Activated naive CD4-positive, alpha-beta T cell treated with Interleukin-2 at 50 U/mL for 16 hours (primary cell): ENCODE measurements around the gene FAM234B.
"Not testable (repeated sequence)": the region's sequence is repeated elsewhere in the genome, so short reads cannot be mapped to it uniquely, and the experiment has no call there.

Source experiments
- DNase-seq: peaks from one replicate; pipeline ENCODE4 v3.0.0-alpha.2; 2020

FAM234B gene

DNA sequence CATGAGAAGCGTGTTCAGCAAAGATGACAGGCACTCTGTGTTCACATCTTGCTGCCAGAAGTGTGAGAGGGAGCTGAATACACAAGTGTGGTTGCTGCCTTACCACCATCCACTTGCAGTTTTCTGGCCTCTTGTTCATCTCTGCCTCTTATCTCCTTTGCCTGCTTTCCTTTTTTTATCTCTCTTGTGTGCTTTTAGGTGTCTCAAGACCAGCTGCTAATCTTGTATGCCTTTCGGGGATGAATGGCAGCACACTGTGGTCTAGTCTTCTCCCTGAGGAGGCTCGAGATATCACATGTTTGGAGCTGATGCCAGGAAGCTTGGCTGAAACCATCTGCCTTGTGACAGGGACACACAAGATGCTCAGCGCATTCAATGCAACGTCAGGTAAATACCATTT, 17.2 kb downstream of the FAM234B start:
- DNase-seq, result no peak

DNA sequence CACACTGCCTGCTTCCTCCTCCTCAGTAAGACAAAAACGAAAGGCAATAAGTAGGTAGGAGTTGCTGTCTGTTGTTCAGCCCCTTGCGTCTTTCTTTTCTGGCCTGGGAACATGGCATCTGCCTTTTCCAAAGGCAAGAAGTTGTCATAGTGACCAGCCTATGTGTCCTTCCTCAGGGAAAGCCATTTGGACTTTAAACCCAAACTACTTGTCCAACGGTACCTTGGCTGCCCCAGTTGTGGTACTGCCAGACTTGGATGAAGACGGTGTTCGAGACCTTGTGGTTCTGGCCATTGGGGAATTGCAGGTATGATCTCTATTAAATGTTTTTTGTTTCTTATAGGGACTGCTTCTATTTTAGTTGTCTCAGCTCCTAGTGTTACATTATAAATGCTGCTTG, 18.5 kb downstream of the FAM234B start:
- DNase-seq, result no peak

DNA sequence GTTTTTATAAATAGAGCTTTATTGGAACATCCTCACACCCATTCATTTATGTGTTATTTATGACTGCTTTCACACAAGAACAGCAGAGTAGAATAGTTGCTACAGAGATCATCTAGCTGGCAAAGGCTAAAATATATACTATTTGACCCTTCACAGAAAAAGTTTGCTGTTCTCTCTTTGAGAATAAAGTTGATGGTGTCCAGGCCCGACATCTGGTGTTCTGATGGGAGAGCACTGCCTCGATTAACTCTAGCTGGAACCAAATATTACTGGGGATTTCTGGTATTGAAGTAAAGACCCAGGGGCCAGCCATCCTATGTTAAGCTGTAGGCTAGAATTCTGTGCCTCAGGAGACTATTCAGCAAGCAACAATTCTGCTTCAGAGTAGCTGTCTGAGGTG, 21.8 kb downstream of the FAM234B start:
- no peak for DNase-seq

DNA sequence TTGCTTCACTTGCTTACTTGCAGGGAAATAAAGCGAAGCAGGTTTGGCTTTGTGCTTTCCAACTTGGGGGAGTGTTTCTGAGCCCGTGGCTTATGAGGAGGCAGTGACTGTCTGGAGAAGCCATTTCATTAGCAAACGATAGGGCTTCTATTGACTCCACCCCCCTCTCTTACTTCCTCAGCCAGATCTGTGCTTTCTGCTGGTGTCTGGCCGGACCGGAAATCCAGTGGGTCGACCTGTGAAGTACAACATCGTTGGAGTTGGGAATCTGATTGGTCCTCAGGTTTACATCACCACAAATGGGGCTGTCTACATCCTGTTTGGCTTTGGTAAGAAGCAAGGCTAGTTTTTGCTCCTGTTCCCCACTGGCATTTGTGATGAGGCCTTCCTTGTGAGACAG, 22.3 kb downstream of the FAM234B start:
- no peak for DNase-seq

DNA sequence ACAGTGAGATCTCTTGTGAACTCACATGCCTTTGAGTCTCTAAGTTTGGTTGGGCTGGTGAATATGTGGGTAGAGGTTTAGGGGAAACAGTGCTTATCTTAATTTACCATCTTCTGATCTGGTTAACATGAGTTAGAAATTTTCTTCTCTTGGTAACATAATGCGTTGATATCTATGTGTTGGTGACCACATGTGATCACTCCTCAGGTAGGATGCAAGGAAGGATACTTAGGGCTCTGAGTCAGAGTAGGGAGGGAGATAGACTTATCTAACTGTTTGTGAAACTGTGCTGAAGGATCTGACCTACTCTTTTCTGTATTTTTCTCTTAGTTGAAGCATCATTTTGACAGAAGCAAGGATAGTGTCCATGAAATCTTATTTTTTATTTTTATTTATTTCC, 23.1 kb downstream of the FAM234B start:
- DNase-seq, result no peak

DNA sequence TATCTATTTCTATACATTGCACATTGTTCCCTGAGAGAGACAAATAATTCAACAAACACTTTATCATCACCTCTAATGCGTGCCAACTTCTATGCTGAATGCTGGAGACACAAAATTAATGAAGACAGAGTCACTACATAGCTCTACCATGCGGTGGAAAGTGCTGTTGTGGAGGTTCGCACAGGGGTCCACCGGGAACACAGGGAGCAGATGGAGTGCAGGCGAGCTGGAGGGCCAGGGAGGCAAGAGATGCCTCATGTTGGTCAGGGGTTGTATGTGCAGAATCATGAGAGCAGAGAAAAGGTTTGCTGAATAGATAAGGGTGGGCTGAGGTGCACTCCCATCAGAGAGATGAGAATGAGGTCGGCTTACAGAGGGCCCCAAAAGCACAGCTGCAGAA, 25.2 kb downstream of the FAM234B start:
- DNase-seq, result no peak

DNA sequence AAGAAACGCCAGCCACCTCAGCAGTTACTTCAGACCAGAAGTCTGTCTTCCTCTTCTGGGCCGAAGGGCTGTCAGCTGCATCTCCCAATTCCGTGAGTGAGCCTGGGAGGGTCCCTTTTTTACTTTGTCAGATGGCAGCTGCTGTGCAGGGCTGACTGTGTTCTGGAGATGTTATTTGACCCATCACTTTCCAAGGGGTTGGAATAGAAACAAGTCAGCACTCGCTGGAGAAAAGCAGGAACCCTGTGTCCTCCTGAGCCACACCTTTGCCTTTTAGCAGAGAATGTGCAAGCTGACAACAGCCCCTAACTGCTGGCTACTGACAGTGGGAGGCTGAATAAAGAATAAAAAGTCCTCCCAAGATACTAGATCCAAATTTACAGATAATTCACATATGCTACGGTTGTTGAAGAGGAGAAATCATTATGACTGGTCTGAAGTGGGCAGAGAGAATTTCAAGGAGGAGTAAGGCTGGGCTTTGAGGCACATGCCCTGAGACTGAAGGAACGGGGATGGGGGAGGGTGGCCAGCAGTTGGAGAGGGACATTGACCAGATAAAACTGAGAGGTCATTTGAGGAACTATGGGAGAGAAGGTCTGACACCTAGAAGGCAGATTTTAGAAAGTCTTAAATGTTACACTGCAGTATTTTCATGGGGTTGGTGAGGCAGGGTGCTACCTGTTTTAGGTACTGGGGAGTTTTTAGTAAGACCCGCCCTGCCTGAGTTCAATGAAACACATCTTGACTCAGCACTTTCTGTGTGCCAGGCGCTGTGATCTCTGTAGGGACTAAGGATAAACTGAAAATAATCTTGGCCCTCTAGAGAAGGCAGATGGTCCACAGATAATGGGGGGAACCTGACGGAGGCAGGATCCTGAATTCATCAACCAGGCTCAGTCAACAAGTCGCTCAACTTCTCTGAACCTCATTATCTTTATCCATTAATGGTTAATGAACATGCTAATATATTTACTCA, 27.4 kb downstream of the FAM234B start:
- no peak for DNase-seq

DNA sequence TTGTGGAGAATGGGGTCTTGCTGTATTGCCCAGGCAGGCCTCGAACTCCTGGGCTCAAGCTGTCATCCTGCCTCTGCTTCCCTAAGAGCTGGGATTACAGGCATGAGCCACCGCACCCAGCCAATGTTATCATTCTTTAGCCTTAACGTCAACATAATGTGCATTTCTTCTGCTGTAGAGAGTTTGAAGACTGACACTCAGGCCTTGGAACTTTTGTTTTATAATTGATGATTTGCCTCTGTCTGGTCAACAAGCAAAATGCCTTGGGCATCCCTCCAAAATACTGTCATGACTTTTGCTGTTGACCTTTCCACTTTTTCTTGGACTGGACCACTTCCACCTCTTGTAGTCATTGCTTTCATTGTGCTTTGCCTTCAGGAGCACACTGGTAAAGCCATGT, 29.0 kb downstream of the FAM234B start:
- DNase-seq, result no peak

DNA sequence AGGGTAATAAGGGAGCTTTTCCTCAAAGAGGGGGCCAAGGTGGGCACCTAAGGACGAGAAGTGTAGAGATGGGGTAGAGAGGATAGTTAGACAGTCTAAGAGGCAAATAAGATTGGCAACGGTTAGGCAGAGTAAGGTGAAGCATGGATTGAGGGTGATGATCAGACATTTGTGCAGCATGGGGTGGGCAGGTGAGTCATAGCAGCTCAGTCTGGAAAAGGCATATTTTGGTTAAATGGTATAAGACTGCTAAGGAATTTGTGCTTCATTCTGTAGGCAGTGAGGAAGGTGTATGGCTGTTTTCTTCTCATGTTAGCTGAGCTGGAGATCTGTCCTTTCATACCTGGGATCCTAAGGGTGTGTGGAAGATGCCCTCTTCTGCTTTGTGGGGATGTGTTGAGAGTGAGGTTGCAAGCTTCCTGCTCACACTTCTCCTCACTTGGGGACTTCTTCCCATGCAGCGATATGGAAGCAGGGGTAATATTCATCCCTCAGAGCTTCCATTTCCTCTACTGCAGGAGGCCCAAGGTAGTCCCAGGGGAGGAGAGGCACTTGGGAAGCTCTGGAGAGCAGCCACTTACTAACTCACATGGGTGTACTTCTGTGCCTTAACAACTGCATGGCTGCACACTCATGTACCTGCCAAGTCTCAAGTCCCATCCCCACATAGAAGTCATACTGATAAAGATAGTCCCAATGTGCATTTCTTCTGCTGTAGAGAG, 30.4 kb downstream of the FAM234B start:
- no peak for DNase-seq

DNA sequence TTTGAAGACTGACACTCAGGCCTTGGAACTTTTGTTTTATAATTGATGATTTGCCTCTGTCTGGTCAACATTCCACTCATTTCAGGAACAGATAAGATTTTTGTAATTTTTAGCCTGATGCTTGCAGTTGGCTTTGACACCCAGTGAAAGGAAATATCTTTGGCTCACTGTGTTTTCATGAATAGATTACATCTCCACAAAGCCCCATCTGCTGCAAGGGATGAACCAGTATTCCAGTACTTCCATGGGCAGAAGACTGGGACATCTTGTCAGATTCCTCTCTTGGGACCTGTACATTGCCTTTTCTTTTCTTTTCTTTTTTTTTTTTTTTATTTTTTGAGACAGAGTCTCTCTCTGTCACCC, 30.9 kb downstream of the FAM234B start:
- DNase-seq, result no peak

DNA sequence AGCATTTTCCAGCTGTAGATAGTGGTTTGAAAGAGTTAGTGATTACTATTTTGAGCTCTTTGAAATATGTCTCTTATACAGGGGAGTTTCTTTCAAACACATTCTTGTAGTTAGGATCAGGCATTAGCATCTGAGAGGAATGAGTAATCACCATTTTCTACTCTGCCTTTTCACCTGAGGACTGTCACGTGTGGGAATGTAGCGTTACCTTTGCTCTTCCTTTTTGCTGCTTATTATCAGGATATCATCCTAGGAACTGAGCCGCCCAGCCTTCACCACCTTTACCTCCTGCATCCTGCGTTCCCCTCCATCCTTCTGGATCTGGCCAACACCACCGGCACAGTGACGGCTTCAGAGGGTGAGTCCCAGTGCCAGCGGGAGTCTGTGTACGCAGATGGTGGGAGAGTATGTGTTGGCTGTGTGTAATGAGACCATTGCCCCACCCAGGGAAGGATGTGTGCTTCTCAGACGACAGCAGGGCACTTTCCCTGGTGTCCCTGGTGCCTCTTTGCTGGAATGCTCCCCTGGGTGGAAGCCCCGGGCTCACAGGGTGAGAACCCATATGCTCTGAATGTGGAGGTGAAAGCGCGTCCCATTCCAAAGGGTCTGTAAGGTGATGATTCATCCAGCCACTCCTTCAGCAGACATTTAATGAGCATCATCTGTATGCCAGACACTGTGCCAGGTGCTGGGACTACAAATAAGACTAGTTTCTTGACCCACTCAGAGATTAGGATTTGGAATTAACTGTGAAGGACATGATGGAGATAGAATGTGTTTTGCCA, 31.8 kb downstream of the FAM234B start:
- DNase-seq, result no peak

DNA sequence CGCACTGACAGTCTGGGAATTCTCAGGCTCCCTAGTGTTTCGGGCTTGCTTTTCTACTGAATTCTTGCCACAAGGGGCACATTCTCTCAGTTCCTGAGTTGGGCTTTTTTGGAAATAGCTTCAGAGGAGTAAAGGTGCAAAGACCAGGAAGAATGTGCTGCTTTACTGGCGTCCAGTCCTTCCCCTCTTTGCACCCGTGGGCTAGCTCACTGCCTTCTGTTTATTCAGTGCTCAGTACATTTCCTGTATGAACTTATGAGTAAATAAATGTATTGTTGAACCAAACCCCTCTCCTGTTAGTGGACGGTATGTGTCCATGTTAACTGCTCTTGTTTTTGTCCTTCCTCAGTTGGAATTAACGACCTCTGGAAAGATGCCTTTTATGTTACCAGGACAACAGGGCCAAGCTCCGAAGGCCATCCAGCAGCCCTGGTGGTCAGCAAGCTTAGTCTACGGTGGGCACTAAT, 35.3 kb downstream of the FAM234B start:
- no peak for DNase-seq

DNA sequence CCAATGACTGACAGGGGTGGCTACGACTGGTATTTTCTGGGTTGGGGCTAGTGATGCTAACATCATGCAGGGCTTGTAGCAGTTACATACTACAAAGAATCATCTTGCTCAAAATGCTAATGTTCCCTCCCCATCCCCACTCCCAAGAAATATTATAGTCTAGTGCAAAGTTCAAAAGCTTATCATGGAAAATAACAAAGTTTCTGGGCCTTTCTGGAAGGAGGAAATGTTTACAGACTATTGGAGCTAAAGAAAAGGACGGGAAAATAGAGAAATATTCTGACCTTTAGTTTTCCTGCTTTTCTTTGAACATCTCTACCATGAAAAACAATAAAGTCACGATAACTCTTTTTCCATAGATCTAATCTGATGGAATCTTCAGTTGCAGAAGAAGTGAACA, 36.1 kb downstream of the FAM234B start:
- no peak for DNase-seq

DNA sequence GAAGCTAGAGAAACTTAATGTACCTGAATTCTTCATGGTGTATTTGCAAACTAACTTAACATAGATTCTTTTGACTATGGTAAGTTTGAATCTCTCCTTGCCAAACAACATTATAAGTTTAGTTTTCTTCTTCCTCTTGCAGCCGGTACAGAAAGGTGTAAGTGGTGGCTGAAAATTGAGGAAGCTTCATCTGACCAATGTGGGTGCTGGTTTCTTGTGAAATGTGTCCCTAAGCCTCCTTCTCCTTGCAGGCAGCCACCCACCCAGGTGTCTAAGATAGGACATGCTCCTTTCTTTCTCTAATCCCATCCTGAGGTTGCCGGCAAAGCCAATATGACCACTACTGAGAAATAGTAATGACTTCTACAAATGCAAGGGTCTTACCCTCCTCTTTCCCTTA, 38.7 kb downstream of the FAM234B start:
- no peak for DNase-seq

DNA sequence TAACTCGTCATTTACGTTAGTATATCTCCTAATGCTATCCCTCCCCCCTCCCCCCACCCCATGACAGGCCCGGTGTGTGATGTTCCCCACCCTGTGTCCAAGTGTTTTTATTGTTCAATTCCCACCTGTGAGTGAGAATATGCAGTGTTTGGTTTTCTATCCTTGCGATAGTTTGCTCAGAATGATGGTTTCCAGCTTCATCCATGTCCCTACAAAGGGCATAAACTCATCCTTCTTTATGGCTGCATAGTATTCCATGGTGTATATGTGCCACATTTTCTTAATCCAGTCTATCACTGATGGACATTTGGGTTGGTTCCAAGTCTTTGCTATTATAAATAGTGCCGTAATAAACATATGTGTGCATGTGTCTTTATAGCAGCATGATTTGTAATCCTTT, 39.5 kb downstream of the FAM234B start:
- not testable (repeated sequence) for DNase-seq

DNA sequence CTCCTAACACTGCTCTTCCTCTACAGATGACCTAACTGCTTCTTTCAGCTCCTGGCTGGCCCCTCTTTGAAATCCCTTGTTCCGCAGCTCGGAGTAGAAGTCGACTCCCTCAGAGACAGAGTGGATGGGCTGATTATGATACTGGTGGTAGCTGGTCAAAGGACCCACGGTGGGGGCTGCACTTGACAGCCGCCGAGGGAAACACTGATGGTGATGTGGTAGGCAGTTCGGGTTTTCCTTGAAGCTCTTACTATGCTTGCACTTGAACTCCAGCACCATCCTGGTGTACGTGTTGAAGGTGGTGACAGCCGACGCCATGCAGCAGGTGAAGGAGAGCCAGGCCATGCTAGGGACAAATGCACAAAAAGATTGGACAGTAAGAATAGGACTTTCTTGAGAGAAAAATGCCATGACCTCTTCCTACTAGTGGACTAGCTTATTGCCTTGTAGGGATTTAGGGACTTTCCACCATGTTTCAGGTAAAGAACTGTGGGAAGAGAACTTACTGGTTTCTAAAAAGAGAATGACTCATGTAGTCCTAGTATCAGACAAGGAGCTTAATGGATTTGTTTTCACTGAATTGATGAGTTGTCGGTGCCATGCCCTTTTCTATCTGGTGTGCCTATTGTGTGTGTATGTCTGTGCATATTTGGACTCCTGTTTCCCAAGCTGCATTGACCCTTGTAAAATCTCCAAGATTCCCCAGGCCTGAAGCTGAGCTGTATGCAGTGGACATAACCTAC, 40.9 kb downstream of the FAM234B start:
- no peak for DNase-seq

DNA sequence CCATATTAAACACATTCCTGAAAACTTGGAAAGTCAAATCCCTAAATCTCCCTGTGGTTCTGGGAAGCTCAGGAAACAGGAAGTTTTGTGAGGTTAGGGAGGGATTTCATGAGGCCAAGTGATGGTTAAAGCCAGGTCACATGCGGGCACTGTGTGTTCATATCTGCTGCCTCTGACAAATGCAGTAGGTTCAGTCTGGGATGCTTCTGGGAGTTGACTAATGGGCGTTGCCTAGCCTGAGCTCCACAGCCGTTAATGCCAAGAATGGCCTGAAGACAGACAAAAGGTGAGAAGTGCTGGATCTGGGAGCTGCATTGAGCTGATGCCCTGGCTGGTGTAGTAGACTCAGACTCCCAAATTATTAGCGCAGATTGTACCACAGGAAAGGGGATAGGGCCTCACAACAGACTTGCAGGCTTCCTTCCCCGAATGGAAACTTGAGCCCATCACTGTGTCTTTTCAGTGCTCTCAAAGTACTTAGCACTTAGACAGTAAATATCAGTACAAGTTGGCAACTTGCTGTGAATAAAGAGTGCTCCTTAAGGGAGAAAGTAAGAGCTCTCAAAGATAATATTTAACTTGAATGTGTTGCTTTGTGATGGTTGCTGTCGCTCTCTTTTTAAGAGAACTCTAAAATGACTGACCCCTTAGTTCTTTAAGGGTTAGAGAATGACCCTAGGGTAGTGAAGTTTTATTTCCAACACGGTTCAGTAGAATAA, 41.9 kb downstream of the FAM234B start:
- DNase-seq, result no peak

DNA sequence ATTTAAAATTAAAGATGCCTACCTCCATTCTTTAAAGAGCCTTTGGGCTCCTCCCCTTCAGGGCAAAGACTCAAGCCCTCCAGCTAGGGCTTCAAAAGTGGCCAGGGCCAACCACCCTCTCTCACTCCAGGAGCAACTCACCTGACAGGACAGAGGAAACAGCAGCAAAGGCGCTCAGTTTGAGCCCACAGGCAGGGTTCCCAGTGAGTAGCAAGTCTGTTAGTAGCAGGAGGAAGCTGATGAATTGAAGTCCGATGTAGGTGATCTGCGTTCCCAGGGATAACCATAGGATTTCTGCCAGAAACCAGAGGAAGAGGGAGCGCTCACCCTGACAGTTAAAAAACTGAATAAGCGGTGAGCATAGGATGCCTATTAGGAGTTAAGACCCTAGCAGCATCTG, 43.6 kb downstream of the FAM234B start:
- no peak for DNase-seq

DNA sequence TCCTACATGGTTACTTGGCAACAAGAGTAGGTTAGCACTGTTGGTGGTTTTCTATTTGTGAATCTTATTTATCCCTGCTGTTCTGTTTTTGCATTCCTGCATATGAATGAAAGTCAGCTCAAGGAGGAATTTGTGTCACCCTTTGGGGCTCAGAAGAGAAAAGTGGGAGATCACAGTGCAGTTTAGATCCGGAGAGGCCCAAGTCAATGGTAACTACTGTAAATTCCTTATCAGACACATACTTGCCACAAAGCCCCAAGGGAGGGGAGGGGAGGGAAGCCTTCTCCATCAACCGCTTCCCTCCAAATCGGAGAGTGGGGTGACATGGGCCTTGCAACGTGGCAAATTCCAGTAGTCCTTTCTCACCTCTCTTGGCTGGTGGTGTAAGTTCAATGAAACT, 44.3 kb downstream of the FAM234B start:
- DNase-seq, result no peak

DNA sequence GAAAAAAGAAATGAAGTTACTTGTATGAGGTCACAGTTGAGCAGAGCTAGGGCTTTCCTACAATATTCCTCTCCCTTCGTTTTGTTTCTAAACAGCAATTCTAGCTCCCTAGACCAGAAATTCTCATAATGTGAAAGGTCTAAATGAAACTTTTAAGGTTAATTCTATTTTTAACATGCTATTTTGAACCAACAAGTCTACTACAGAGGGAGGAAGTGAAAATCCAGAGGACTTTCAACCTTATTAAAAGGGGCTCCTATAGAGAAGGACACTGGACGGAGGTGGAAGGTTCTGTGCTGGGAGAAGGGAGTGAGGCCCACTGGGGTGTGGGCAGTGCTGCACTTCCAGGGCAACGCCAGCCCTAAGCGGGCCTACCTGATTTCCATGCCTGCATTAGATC, 45.9 kb downstream of the FAM234B start:
- DNase-seq, result no peak

DNA sequence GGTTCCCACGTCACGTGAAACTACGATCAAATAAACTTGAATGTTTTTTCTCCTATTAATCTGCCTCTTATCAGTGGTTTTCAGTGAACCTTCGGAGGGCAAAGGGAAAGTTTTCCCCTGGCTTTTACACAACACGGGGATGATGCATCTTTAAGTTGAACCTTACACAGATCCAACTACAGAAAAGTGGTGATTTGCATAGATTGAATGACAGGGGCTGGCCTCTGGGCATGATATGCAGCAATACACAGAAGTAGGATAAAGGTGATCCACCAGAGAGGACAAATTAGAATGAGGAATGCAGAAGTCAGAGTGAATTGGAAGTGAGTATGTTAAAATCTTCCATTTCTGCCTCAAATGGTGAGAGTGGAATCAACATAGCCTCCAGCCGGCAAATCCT, 47.7 kb downstream of the FAM234B start:
- DNase-seq, result no peak
